Hippocampal formation (tissue), 2 donors: ENCODE data around the gene FBLIM1.
"Not testable (repeated sequence)": the region's sequence is repeated elsewhere in the genome, so short reads cannot be mapped to it uniquely, and the experiment has no call there.

Experiments used
- DNase-seq, 2 donors: peaks; one replicate each; lab custom pipeline; 2025; lab: John Stamatoyannopoulos, UW

FBLIM1 gene

DNA sequence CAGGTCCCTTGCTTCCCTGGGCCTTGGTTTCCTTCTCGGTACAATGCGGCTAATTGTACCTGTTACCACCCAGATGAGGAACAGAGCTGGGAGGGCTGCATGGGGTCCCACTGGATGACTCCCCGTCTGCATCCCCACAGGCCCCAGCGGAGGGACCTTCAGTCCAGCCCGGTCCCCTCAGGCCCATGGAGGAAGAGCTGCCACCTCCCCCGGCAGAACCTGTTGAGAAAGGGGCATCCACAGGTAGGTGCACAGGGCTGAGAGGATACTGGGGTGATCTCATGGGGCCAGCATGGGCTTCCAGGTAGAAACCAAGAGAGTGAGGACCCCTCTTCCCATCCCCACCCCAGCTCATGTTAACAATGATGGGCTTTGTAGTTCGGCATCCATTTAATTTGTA lies 9.8 kb downstream of the FBLIM1 start:
- DNase-seq = no peak

DNA sequence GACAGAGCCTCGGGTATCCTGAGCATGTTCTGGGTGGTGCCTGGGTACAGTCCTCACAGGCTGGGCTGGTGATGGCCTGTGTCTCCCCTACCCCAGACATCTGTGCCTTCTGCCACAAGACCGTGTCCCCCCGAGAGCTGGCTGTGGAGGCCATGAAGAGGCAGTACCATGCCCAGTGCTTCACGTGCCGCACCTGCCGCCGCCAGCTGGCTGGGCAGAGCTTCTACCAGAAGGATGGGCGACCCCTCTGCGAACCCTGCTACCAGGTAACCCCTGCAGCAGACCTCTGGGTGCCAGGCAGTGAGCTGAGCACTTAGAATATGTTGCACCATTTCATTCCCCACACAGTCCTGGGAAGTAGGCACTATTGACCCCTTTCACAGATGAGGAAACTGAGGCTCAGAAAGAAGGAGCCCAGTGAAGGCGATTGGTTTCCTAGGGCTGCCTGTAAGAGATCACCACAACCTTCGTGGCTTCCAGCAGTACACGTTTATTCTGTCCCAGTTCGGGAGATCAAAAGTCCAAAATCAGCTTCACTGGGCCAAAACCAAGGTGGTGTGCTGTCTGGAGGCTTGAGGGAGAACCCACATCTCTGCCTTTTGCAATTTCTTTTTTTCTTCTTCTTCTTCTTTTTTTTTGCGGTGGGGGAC lies 11.8 kb downstream of the FBLIM1 start:
- DNase-seq = no peak

GRCh38 chr1:15771836-15772515 lies 13.4 kb downstream of the FBLIM1 start:
- no peak for DNase-seq

DNA sequence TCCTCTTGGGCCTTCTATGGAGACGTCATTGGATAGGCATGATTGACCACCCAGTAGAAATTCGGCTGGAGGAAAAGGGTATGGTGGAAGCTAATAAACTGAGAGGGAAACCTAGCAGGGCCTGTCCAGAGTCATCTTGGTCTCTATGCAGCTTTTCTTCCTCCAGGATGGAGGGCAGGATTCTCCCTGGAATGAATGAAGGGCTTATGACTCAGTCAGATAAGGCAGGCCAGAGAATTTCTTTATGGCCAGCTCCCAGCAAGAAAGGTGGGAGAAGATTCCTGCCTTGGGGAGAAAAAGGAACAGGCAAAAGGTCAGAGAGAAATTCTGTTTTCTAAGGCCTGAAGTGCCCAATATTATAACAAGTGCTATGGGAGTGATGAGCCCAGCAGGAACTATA lies 17.1 kb downstream of the FBLIM1 start:
- no peak for DNase-seq

- no peak for DNase-seq
Measured at GRCh38 chr1:15777909-15778707, 19.5 kb downstream of the FBLIM1 start.

- no peak for DNase-seq
Measured at GRCh38 chr1:15785683-15786082, 27.1 kb downstream of the FBLIM1 start.

GRCh38 chr1:15786581-15786980 lies 28.0 kb downstream of the FBLIM1 start:
- no peak for DNase-seq

- no peak for DNase-seq
Measured at GRCh38 chr1:15788624-15789301, 30.2 kb downstream of the FBLIM1 start.

GRCh38 chr1:15796086-15796462 lies 37.5 kb downstream of the FBLIM1 start:
- DNase-seq = no peak

GRCh38 chr1:15797614-15798390 lies 39.2 kb downstream of the FBLIM1 start:
- DNase-seq = no peak

- no peak for DNase-seq
Measured at GRCh38 chr1:15799004-15799867, 40.6 kb downstream of the FBLIM1 start.

DNA sequence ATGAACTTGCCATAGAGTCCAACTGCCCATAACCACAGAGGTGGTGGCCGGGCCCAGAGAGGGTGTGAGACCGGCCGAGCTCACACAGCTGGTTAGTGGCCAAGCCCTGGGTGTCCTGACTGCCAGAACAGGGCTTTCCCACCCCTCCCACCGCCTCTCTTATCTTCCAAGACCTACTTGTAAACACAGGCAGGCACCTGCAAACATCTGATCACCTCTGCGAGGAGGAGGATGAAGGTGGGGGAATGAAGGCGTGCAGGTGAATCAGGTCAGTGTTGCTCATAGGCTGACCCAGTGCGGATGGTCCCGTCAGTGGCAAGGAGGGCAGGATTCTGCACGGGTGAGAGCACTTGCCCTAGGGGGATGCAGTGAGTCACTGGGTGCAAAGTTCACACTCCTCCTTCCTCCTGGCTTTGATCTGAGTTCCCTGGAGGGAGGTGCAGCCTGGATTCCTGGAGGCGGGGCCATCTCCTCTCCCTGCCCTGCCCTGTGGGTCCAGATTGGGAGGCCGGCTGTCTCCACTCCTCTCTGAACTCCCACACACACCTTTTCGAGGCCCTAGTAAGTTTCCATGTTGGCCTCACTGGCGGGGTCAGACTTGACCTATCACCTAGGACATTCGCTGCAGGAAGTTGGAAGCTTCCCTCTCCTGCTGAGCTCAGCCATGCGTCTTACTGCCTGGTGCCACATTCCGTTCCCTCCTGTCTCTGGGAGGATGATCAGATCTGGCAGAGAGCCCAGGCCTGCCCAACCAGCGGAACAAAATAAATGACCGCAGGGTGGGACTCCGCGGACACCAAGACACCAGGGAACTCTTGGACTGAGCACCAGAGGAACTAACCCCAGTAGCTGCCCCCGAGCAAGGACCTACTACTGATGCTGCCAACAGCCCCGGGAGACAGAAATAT lies 41.6 kb downstream of the FBLIM1 start:
- no peak for DNase-seq

DNA sequence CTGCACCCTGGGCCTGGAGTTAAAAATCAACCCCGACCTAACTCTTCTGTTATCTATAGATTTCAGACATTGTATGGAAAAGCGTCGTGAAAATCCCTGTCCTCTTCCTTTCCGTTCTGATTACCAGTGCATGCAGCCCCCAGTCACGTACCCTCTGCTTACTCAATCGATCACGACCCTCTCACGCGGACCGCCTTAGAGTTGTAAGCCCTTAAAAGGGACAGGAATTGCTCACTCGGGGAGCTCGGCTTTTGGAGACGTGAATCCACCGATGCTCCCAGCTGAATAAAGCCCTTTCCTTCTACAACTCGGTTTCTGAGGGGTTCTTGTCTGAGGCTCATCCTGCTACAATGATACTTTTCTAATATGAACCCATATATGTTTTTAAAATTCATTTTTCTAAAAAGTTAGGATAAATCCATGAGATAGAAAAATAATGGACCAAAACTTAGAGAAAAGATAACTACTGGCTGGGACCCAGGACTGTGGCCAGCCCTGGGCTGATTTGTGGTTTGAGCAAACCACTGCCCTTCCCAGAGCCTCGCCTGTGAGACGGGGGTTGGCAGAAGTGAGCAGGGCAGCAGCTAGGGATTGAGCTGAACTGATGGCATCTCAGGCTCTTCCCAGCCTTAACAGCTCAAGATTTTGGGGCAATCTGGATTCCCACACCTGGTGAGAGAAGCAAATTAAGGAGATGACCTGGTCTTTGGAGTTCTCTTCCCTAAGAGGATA lies 43.8 kb downstream of the FBLIM1 start:
- no peak for DNase-seq

- DNase-seq = no peak
Measured at GRCh38 chr1:15803380-15803779, 44.8 kb downstream of the FBLIM1 start.

DNA sequence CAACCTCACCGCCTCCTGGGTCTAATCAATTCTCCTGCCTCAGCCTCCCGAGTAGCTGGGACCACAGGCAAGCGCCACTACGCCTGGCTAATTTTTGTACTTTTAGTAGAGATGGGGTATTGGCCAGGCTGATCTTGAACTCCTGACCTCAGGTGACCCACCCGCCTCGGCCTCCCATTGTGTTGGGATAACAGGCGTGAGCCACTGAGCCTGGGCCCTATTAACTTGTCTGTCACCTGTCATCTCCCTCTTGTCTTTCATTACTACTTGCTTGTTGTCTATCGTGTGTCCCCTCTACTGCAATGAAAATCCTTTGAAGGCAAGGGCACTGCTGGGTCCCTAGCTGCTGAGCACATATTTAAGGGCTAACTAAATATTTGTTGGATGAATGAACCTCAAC lies 45.5 kb downstream of the FBLIM1 start:
- DNase-seq = no peak

DNA sequence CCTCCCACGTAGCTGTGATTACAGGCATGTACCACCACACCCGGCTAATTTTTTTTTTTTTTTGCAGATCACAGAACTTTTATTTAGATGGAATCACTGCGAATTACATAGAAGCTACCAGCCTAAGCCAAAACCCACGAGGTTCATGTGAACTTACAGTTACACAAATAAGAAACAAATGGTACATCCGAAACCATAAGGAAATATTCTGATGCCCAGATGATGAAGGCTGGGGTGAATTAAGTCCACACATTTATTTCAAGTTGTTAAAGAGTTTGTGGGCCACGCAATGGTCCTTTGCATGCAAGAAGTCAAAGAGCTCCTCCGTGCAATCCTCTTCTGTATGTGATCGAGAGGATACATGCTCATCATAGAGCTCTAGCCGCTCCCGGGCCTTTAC lies 48.5 kb downstream of the FBLIM1 start:
- DNase-seq = no peak

DNA sequence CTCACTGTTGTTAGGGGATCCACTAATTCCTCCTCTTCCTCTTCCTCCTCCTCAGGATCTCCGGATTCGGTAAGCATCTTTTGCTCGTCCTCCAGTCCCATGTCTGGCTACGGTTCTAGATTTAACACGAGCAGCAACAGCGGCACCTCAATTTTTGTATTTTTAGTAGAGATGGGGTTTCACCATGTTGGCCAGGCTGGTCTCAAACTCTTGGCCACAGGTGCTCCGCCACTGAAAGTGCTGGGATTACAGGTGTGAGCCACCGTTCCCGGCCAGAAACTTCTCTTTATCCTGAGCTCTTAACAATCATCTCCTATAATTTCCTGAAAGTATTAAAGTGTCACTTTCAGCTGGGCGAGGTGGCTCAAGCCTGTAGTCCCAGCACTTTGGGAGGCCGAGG lies 49.0 kb downstream of the FBLIM1 start, which contains the start of gene UQCRHL:
Gene UQCRHL, minus strand, starts transcription at position 101 of the 400 bp plus-strand sequence. Its CDS starts 0 bp downstream, at position 101.
- not testable (repeated sequence) for DNase-seq

DNA sequence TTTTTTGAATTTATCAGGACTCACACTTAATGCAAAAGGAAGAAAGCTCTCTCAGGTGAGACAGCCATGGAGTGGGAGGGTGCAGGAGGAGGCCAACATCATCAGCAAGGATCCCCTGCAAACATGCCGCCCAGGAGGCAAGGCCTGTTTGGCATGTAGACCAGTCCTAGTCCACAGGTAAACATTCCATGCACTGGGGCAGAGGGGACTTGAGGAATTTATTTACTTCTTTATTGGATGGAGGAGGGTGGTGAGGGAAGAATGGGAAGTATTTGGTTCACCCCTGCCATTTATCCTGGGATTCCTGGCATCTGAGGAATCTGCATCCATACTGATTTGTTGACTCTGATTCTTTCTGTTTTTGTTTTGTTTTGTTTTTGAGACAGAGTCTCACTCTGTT lies 50.4 kb downstream of the FBLIM1 start:
- no peak for DNase-seq

DNA sequence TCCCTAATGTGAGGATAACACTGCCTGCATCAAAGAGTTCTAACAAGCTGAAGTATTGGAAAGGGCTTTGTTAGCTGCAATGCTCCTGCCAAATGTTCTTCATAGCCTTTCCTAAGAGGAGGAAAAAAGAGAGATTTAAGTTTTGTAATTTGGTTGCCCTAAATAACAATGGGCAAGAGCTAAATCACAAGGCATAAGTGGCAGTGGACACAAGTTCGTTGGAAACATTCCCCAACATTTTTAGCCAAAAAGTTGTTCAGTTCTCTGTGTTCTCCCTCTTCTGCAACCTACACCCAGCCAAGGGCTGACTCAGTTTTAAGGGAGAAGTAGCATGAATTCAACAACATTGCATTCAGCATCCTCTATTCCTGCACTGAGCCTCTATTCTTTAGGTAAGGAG lies 51.5 kb downstream of the FBLIM1 start:
- peak in 1 of 2 donors; percentile 72 for DNase-seq
